A549 (cell line): Measurements from ENCODE around the gene ZFYVE27. TPM values are rescaled to one million over a fixed set of nuclear protein-coding genes. Genes with fewer than 3 reads are reported as not detected.
"Not testable (repeated sequence)": the region's sequence is repeated elsewhere in the genome, so short reads cannot be mapped to it uniquely, and the experiment has no call there.

Experiments
- ATAC-seq, 2 experiments: fragments of 200-7000 bp in 1 of 2; fragments of >200 bp in 1 of 2; cut with Nextera tagmentation in 1 of 2; cut with Tn5 transposase in 1 of 2; 3 replicates each; pipeline versions ENCODE4 v1.8.0 to v1.9.1; 2018 to 2020; ENCODE audit warnings: mild to moderate bottlenecking in 1 of 2, moderate library complexity in 1 of 2
- CTCF ChIA-PET: fragments of 300-600 bp; sonication (Branson Sonifier 250); formaldehyde crosslinking; extraction: SDS; loops from one replicate; lab custom pipeline; 2021; ENCODE audit warnings: antibody characterized with exemption, inconsistent platforms; lab: Yijun Ruan, JAX
- POLR2A ChIA-PET: fragments of 350-600 bp; formaldehyde crosslinking; extraction: SDS; loops from one replicate; lab custom pipeline; 2021; ENCODE audit warnings: antibody characterized with exemption, inconsistent platforms; lab: Yijun Ruan, JAX
- DNase-seq, 2 experiments: peaks; one replicate each; pipeline versions ENCODE4 v3.0.0 to v3.0.0-alpha.2; 2011 to 2016; ENCODE audit warnings: low read depth in 1 of 2, low spot score in 1 of 2
- FAIRE-seq: peaks from 2 replicates; lab custom pipeline; 2011; peaks lifted over from hg19 to GRCh38; lab: Jason Lieb, UNC
- H3K27ac ChIP-seq, 2 experiments: fragments of >200 bp; sonication (Bioruptor Twin); formaldehyde crosslinking; 3 replicates each; pipeline ENCODE4 v1.5.1; 2016 to 2017
- H3K4me1 ChIP-seq: fragments of >200 bp; sonication (Bioruptor Twin); formaldehyde crosslinking; 3 replicates; pipeline ENCODE4 v1.6.1; 2016
- H3K4me2 ChIP-seq: fragments of >200 bp; sonication (Bioruptor Twin); formaldehyde crosslinking; 3 replicates; pipeline ENCODE4 v1.6.1; 2016
- H3K4me3 ChIP-seq: fragments of >200 bp; sonication (Bioruptor Twin); formaldehyde crosslinking; 3 replicates; pipeline ENCODE4 v1.5.1; 2016
- H3K9me3 ChIP-seq: fragments of >200 bp; sonication (Bioruptor Twin); formaldehyde crosslinking; 3 replicates; pipeline ENCODE4 v1.6.1; 2016
- ATOH8 ChIP-seq: fragments of 250-450 bp; sonication (Bioruptor Pico); IDR thresholded peaks from 2 replicates; pipeline ENCODE4 v1.5.0; 2020; ENCODE audit warnings: low read depth, mild to moderate bottlenecking, moderate library complexity
- CEBPB ChIP-seq, 2 experiments: fragments of >200 bp in 1 of 2; sonication (Bioruptor Twin) in 1 of 2; formaldehyde crosslinking in 1 of 2; IDR thresholded peaks; 2 replicates each; pipeline ENCODE4 v1.6.1; 2012 to 2016
- E2F6 ChIP-seq: IDR thresholded peaks from 2 replicates; pipeline ENCODE4 v1.6.1; 2012; ENCODE audit warnings: low read depth, borderline replicate concordance
- EHF ChIP-seq: fragments of 250-450 bp; sonication (Bioruptor Pico); IDR thresholded peaks from 2 replicates; pipeline ENCODE4 v1.5.0; 2020; ENCODE audit warnings: mild to moderate bottlenecking
- ELK1 ChIP-seq: fragments of 150-350 bp; IDR thresholded peaks from 2 replicates; pipeline ENCODE4 v1.6.1; 2014; ENCODE audit warnings: low read depth, mild to moderate bottlenecking, low read length
- EP300 ChIP-seq, 2 experiments: fragments of >200 bp; sonication (Bioruptor Twin); formaldehyde crosslinking; IDR thresholded peaks; 2 replicates in 1 of 2; 3 replicates in 1 of 2; pipeline ENCODE4 v1.6.1; 2016 to 2017
- ESRRA ChIP-seq: fragments of 150-350 bp; IDR thresholded peaks from 2 replicates; pipeline ENCODE4 v1.6.1; 2014; ENCODE audit warnings: mild to moderate bottlenecking, low read length, borderline replicate concordance
- FOSB ChIP-seq: fragments of 250-450 bp; sonication (Bioruptor Pico); IDR thresholded peaks from 2 replicates; pipeline ENCODE4 v1.5.0; 2020; ENCODE audit warnings: mild to moderate bottlenecking, moderate library complexity
- HEYL ChIP-seq: fragments of 250-450 bp; sonication (Bioruptor Pico); IDR thresholded peaks from 2 replicates; pipeline ENCODE4 v1.8.0; 2021; ENCODE audit warnings: mild to moderate bottlenecking, moderate library complexity
- HOXA7 ChIP-seq: fragments of 250-450 bp; sonication (Bioruptor Pico); IDR thresholded peaks from 2 replicates; pipeline ENCODE4 v1.5.0; 2020; ENCODE audit warnings: mild to moderate bottlenecking, moderate library complexity
- HOXB13 ChIP-seq: fragments of 250-450 bp; sonication (Bioruptor Pico); IDR thresholded peaks from 2 replicates; pipeline ENCODE4 v1.5.0; 2020; ENCODE audit warnings: low read depth, mild to moderate bottlenecking, moderate library complexity
- HOXB5 ChIP-seq: fragments of 250-450 bp; sonication (Bioruptor Pico); IDR thresholded peaks from 2 replicates; pipeline ENCODE4 v1.5.0; 2020; ENCODE audit warnings: mild to moderate bottlenecking, moderate library complexity
- JUN ChIP-seq, 2 experiments: fragments of >200 bp; sonication (Bioruptor Twin); formaldehyde crosslinking; IDR thresholded peaks; 2 replicates in 1 of 2; 3 replicates in 1 of 2; pipeline ENCODE4 v1.6.1; 2016 to 2017
- MAZ ChIP-seq: fragments of 150-350 bp; IDR thresholded peaks from 2 replicates; pipeline ENCODE4 v1.6.1; 2014; ENCODE audit warnings: antibody characterized with exemption, low read depth, low read length, borderline replicate concordance
- PHF8 ChIP-seq: fragments of 200-600 bp; sonication (generic); IDR thresholded peaks from 2 replicates; pipeline ENCODE4 v1.6.1; 2016; ENCODE audit warnings: low read depth, mild to moderate bottlenecking, antibody characterized with exemption, moderate library complexity, borderline replicate concordance
- POLR2AphosphoS2 ChIP-seq: conservative IDR thresholded peaks from 2 replicates; pipeline ENCODE4 v1.6.1; 2012; ENCODE audit warnings: low read length, improper control_type of control experiment, inconsistent platforms
- RAD21 ChIP-seq, 2 experiments: fragments of >200 bp in 1 of 2; sonication (Bioruptor Twin) in 1 of 2; formaldehyde crosslinking in 1 of 2; IDR thresholded peaks in 1 of 2; conservative IDR thresholded peaks in 1 of 2; 2 replicates in 1 of 2; 3 replicates in 1 of 2; pipeline ENCODE4 v1.6.1; 2012 to 2018; ENCODE audit warnings: inconsistent platforms in 1 of 2
- RCOR1 ChIP-seq: fragments of 150-350 bp; IDR thresholded peaks from 2 replicates; pipeline ENCODE4 v1.6.1; 2014; ENCODE audit warnings: antibody characterized with exemption, low read length, low read depth
- SREBF2 ChIP-seq: fragments of 450-650 bp; IDR thresholded peaks from 2 replicates; pipeline ENCODE4 v1.6.1; 2014; ENCODE audit warnings: mild to moderate bottlenecking, moderate library complexity
- TFCP2L1 ChIP-seq: fragments of 250-450 bp; sonication (Bioruptor Pico); IDR thresholded peaks from 2 replicates; pipeline ENCODE4 v1.5.0; 2021; ENCODE audit warnings: mild to moderate bottlenecking
- USF2 ChIP-seq: fragments of 450-650 bp; IDR thresholded peaks from 2 replicates; pipeline ENCODE4 v1.6.1; 2014; ENCODE audit warnings: antibody characterized with exemption
- ZC3H11A ChIP-seq: fragments of 450-650 bp; IDR thresholded peaks from 2 replicates; pipeline ENCODE4 v1.6.1; 2014; ENCODE audit warnings: antibody characterized with exemption, mild to moderate bottlenecking
- ZNF302 ChIP-seq: fragments of 250-450 bp; sonication (Bioruptor Pico); IDR thresholded peaks from 2 replicates; pipeline ENCODE4 v1.9.0; 2021; ENCODE audit warnings: inconsistent platforms, mild to moderate bottlenecking, moderate library complexity
- ZSCAN20 ChIP-seq: fragments of 250-450 bp; sonication (Bioruptor Pico); IDR thresholded peaks from 2 replicates; pipeline ENCODE4 v1.8.0; 2022; ENCODE audit warnings: mild to moderate bottlenecking, moderate library complexity
- WGBS: methylation state at CpG from one replicate; pipeline ENCODE4 v1.1.6; 2017; ENCODE audit errors: missing lambda C conversion rate; 5-methylcytosine and 5-hydroxymethylcytosine counted together
- polyA plus RNA-seq, 4 experiments: library from polyadenylated mRNA; depleted of rRNA in 3 of 4; stranded (reverse); fragments of >200 nt; fragmentation: RNase III in 1 of 4; extraction: RNeasy Plus Mini Kit Qiagen cat#74134 plus additional on column Dnase treatment in 1 of 4; gene quantifications; 2 replicates in 3 of 4; 3 replicates in 1 of 4; pipeline ENCODE4 v1.2.3, GENCODE V29; 2011 to 2017

ZFYVE27 gene
- polyA plus RNA-seq, 2 of the 4 experiments (the other 2 are of a cell fraction): 17.1 to 20.1 TPM

- TF ChIP-seq HOXB13 (CRISPR knock-in tag) (peak; percentile 69; the same call in 1 of the 2 replicates), TFCP2L1 (0 out of 2 replicates have a peak, but pooled peaks have one; percentile 29), ZC3H11A (no peak), HOXB5 (peak; percentile 89), ATOH8 (CRISPR knock-in tag) (peak; percentile 81; the same call in 1 of the 2 replicates), EHF (CRISPR knock-in tag) (peak; percentile 61), ESRRA (no peak)
Observed at GRCh38 chr10:97689559-97690020, 47.3 kb upstream of the ZFYVE27 start (continued).

GRCh38 chr10:97690133-97690532, 46.8 kb upstream of the ZFYVE27 start:
- Histone ChIP-seq H3K4me2 (peak overlapping the region; percentile 78), H3K27ac (peak overlapping the region; percentile 93 to 94), H3K9me3 (no peaks in the 10 kb centered on the region), H3K4me1 (peaks cover 35% of the 10 kb centered on the region), H3K4me3 (no peak overlapping the region)
- no peak for ATAC-seq
- ChIA-PET CTCF (interaction anchor here (1.2 to 37.6 kb wide), 3 partner anchors 14 to 179 kb away, joined by 3 to 1127 read pairs (median 94); partner anchors contain the start of genes MARVELD1 and ZFYVE27), POLR2A (interaction anchor here (1.7 to 3.4 kb wide), 2 partner anchors 12 to 19 kb away, joined by 6 to 34 read pairs; no protein-coding TSS in a partner anchor)
- FAIRE-seq: no peak
- DNase-seq: no peak
- no peak for TF ChIP-seq RCOR1
- no peak for TF ChIP-seq PHF8
- no peak for TF ChIP-seq EP300 (IDR thresholded peaks at IDR 0.05)
- no peak for TF ChIP-seq ELK1
- TF ChIP-seq POLR2AphosphoS2: no peak
- TF ChIP-seq USF2: no peak
- TF ChIP-seq HOXB5: no peak
- no peak for TF ChIP-seq MAZ
- TF ChIP-seq ZC3H11A: no peak
- TF ChIP-seq CEBPB (IDR thresholded peaks at IDR 0.05): no peak
- TF ChIP-seq ZNF302 (CRISPR knock-in tag): no peak
- no peak for TF ChIP-seq HEYL (CRISPR knock-in tag)
- TF ChIP-seq HOXA7 (CRISPR knock-in tag): no peak
- TF ChIP-seq E2F6: no peak
- TF ChIP-seq ATOH8 (CRISPR knock-in tag): no peak
- no peak for TF ChIP-seq FOSB
- no peak for TF ChIP-seq SREBF2
- TF ChIP-seq JUN (IDR thresholded peaks at IDR 0.05): no peak
- TF ChIP-seq RAD21 (conservative IDR thresholded peaks at IDR 0.05 in 1 of 2, IDR thresholded peaks at IDR 0.05 in 1 of 2): no peak
- no peak for TF ChIP-seq ZSCAN20
- 69% methylated on average over 3 of the region's 3 CpGs for WGBS

GRCh38 chr10:97698072-97698655, 38.8 kb upstream of the ZFYVE27 start:
- H3K4me3 ChIP-seq, H3K9me3 ChIP-seq, H3K4me2 ChIP-seq, ATAC-seq, DNase-seq, H3K27ac ChIP-seq, FAIRE-seq: not testable (repeated sequence)
- WGBS: 86% methylated on average over 11 of the region's 11 CpGs
- CTCF ChIA-PET: interaction anchor here (0.7 to 5.5 kb wide), 12 partner anchors 8 to 225 kb away, joined by 3 to 52 read pairs (median 6); partner anchors contain the start of genes AVPI1 and MARVELD1
- POLR2A ChIA-PET: interaction anchor here (0.6 to 1.1 kb wide), 2 partner anchors 11 to 14 kb away, joined by 4 to 7 read pairs; partner anchors contain the start of gene AVPI1
- H3K4me1 ChIP-seq: peaks cover 12% of the 10 kb centered on the region
